ENCODE data around the gene ARHGEF4.

Gene ARHGEF4

DNA sequence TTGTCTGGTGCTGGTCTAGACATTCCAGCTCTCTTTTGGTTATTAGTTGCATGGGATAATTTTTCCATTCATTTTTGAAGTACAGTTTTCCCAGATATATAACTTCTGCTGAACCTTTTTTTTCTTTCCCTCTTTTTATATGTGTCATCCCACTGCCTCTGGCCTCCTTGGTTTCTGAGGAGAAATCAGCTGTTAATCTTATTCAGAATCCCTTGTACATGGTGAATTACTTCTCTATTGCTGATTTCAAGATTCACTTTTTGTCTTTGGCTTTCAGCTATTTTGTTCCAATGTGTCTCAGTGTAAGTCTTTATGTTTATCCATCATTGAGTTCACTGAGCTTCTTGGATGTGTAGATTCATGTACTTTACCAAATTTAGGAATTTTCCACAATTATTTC is 99.7 kb downstream of the ARHGEF4 start:
- TF ChIP-seq EZH2phosphoT487 (IDR thresholded peaks at IDR 0.05; ENCODE audit: low read length) (no peak), EZH2 (optimal IDR thresholded peaks at IDR 0.05; ENCODE audit: low read depth, low read length) (no peak)
- TF ChIP-seq, protein P1, sequence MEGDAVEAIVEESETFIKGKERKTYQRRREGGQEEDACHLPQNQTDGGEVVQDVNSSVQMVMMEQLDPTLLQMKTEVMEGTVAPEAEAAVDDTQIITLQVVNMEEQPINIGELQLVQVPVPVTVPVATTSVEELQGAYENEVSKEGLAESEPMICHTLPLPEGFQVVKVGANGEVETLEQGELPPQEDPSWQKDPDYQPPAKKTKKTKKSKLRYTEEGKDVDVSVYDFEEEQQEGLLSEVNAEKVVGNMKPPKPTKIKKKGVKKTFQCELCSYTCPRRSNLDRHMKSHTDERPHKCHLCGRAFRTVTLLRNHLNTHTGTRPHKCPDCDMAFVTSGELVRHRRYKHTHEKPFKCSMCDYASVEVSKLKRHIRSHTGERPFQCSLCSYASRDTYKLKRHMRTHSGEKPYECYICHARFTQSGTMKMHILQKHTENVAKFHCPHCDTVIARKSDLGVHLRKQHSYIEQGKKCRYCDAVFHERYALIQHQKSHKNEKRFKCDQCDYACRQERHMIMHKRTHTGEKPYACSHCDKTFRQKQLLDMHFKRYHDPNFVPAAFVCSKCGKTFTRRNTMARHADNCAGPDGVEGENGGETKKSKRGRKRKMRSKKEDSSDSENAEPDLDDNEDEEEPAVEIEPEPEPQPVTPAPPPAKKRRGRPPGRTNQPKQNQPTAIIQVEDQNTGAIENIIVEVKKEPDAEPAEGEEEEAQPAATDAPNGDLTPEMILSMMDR (IDR thresholded peaks at IDR 0.05; ENCODE audit: low read length): no peak
- H2AFZ ChIP-seq (ENCODE audit: low read length): no peak overlapping the region

DNA sequence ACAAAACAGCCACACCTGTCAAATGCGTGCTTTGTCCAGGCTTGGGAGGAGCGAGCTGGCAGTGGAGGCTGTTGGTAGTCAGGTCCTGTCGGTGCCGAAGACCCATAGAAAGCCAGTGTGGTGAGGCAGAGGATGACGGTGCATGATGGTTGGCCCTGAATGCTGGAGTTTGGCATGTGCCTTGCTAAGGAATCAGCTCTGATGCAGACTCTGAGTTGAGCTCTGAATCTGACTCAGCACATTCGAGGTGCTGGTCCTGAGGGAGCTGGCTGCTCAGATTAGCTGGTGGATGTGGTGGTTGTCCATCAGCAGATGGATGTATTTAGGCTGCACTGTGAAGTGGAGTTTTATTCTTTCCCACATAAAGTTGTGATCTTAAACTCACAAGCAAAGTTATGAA is 111.3 kb downstream of the ARHGEF4 start:
- H3K4me1 ChIP-seq (ENCODE audit: low read length): no peaks in the 10 kb centered on the region
- H3K36me3 ChIP-seq (replicated peaks; ENCODE audit: insufficient read depth, low read length): no peaks in the 10 kb centered on the region
- no peaks in the 10 kb centered on the region for H3K9me3 ChIP-seq (replicated peaks; ENCODE audit: insufficient read depth, low read length)
- no peak for DNase-seq
- H3K79me2 ChIP-seq (ENCODE audit: low read length): no peaks in the 10 kb centered on the region
- H3K4me2 ChIP-seq (ENCODE audit: low read depth, low read length): no peak overlapping the region
- H3K27me3 ChIP-seq (replicated peaks; ENCODE audit: insufficient read depth, low read length): no peaks in the 10 kb centered on the region
- H3K4me3 ChIP-seq (ENCODE audit: low read length): no peak overlapping the region
- no peak overlapping the region for H3K9ac ChIP-seq (ENCODE audit: low read length)
- H3K27ac ChIP-seq (ENCODE audit: low read length): no peak overlapping the region
- no peaks in the 10 kb centered on the region for H3F3A ChIP-seq (ENCODE audit: insufficient read depth, low read length)
- H2AFZ ChIP-seq (ENCODE audit: low read length): no peak overlapping the region
- no peaks in the 10 kb centered on the region for H3K9me2 ChIP-seq (replicated peaks; ENCODE audit: insufficient read depth, low read length)
- TF ChIP-seq EZH2 (optimal IDR thresholded peaks at IDR 0.05; ENCODE audit: low read depth, low read length) (no peak), EZH2phosphoT487 (IDR thresholded peaks at IDR 0.05; ENCODE audit: low read length) (no peak)
- TF ChIP-seq, protein P1 (IDR thresholded peaks at IDR 0.05; ENCODE audit: low read length): no peak
- no peaks in the 10 kb centered on the region for H4K20me1 ChIP-seq (ENCODE audit: insufficient read depth, low read length)

More for the DNA sequence above, 99.7 kb downstream of the ARHGEF4 start:
- Histone ChIP-seq H3K27ac (ENCODE audit: low read length) (no peak overlapping the region), H4K20me1 (ENCODE audit: insufficient read depth, low read length) (no peaks in the 10 kb centered on the region), H3F3A (ENCODE audit: insufficient read depth, low read length) (no peaks in the 10 kb centered on the region), H3K79me2 (ENCODE audit: low read length) (no peaks in the 10 kb centered on the region), H3K9me2 (replicated peaks; ENCODE audit: insufficient read depth, low read length) (no peaks in the 10 kb centered on the region), H3K36me3 (replicated peaks; ENCODE audit: insufficient read depth, low read length) (no peaks in the 10 kb centered on the region), H3K4me2 (ENCODE audit: low read depth, low read length) (no peak overlapping the region), H3K4me1 (ENCODE audit: low read length) (no peaks in the 10 kb centered on the region), H3K9me3 (replicated peaks; ENCODE audit: insufficient read depth, low read length) (no peaks in the 10 kb centered on the region), H3K4me3 (ENCODE audit: low read length) (no peak overlapping the region), H3K27me3 (replicated peaks; ENCODE audit: insufficient read depth, low read length) (no peaks in the 10 kb centered on the region), H3K9ac (ENCODE audit: low read length) (no peak overlapping the region)
- DNase-seq: no peak

DNA sequence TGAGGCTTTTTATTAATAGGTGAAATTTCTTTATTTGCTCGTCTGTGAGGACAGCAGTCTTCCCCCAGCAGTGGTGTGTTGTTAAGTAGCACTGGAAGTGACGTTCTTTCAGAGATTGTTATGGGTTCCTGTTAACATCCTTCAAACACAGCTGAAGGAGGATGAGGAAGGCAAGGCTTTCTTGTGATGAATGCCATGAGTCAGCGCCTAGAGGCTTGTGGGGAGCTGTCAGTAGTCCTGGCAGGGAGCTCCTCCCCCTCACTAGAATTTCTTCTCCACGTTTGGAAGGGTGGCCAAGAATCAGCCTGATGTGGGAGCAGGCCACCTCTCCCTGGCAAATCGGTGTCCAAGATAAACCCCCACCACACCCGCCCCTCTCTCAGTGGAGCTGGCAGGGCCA is 113.2 kb downstream of the ARHGEF4 start:
- H3K4me1 ChIP-seq (ENCODE audit: low read length): no peaks in the 10 kb centered on the region
- H3K36me3 ChIP-seq (replicated peaks; ENCODE audit: insufficient read depth, low read length): no peaks in the 10 kb centered on the region
- no peak overlapping the region for H3K4me2 ChIP-seq (ENCODE audit: low read depth, low read length)
- no peaks in the 10 kb centered on the region for H3K9me2 ChIP-seq (replicated peaks; ENCODE audit: insufficient read depth, low read length)
- H3K79me2 ChIP-seq (ENCODE audit: low read length): no peaks in the 10 kb centered on the region
- no peaks in the 10 kb centered on the region for H3F3A ChIP-seq (ENCODE audit: insufficient read depth, low read length)
- DNase-seq: no peak
- no peak overlapping the region for H3K9ac ChIP-seq (ENCODE audit: low read length)
- H4K20me1 ChIP-seq (ENCODE audit: insufficient read depth, low read length): no peaks in the 10 kb centered on the region
- no peak for TF ChIP-seq EZH2phosphoT487 (IDR thresholded peaks at IDR 0.05; ENCODE audit: low read length)
- TF ChIP-seq, protein P1 (IDR thresholded peaks at IDR 0.05; ENCODE audit: low read length): no peak
- no peak for TF ChIP-seq EZH2 (optimal IDR thresholded peaks at IDR 0.05; ENCODE audit: low read depth, low read length)
- no peak overlapping the region for H3K4me3 ChIP-seq (ENCODE audit: low read length)
- H2AFZ ChIP-seq (ENCODE audit: low read length): no peak overlapping the region
- H3K27ac ChIP-seq (ENCODE audit: low read length): no peak overlapping the region
- H3K9me3 ChIP-seq (replicated peaks; ENCODE audit: insufficient read depth, low read length): no peaks in the 10 kb centered on the region
- H3K27me3 ChIP-seq (replicated peaks; ENCODE audit: insufficient read depth, low read length): no peaks in the 10 kb centered on the region
